GM11168 (cell line): Measurements from ENCODE around the gene SLC38A5.
"Not testable (repeated sequence)": the region's sequence is repeated elsewhere in the genome, so short reads cannot be mapped to it uniquely, and the experiment has no call there.

Source experiments
- in situ Hi-C: fragments of 300-500 bp; cut with MboI; formaldehyde crosslinking; loops from one replicate; pipeline ENCODE4 v1.12.0; 2022; ENCODE audit warnings: low sequenced_read_pairs; ENCODE audit not compliant: unreplicated experiment

SLC38A5 gene

DNA sequence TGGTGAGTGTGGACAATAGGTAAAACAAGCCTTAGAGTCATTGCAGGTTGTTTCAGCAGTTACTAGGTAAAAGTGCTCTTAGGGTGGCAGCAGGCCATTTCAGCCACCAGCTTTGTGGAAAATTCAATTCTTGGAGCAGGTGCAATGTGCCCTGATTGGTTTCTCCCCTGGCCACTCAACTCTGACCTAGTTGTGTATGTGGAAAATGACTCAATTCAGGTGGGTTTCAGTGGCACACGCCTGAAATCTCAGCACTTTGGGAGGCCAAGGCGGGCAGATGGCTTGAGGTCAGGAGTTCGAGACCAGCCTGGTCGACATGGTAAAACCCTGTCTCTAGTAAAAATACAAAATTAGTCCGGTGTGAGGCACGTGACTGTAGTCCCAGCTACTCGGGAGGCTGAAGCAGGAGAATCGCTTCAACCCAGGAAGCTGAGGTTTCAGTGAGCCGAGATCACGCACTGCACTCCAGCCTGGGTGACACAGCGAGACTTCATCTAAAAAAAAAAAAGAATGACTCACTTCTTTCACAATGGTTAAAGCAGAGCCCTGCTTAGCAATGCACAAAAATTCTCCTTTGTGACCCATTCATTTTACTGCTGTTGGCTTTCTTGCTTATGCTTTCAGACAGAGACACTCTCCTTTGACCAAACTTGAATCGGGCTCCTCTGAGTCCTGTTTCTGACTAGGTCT is 42.9 kb downstream of the SLC38A5 start:
- in situ Hi-C loops: not testable (repeated sequence)

GRCh38 chrX:48411860-48412259 is 58.2 kb downstream of the SLC38A5 start, which contains the start of gene SSX4B:
SSX4B (minus strand) TSS chrX:48411960; CDS start chrX:48411372, 588 bp downstream.
- in situ Hi-C loops: not testable (repeated sequence)
